WTC11 (cell line): Measurements from ENCODE around the gene CNTN5. TPM values are rescaled to one million over a fixed set of nuclear protein-coding genes. Genes with fewer than 3 reads are reported as not detected.

Experiments used
- ATAC-seq: fragments of 200-7000 bp; cut with Tn5 transposase; 2 replicates; pipeline ENCODE4 v1.10.0; 2021; ENCODE audit warnings: mild to moderate bottlenecking, moderate library complexity
- CTCF ChIA-PET: fragments of 300-600 bp; sonication (Branson Sonifier 250); formaldehyde crosslinking; loops from one replicate; lab custom pipeline; 2021; ENCODE audit warnings: antibody characterized with exemption; lab: Charles Lee
- POLR2A ChIA-PET: fragments of 350-600 bp; sonication (Branson Sonifier 250); formaldehyde crosslinking; loops from one replicate; lab custom pipeline; 2021; ENCODE audit warnings: antibody characterized with exemption; lab: Charles Lee
- DNase-seq: peaks from one replicate; pipeline ENCODE4 v3.0.0; 2021; ENCODE audit warnings: low spot score
- H3K27ac Mint-ChIP-seq: 2 replicates; pipeline ENCODE4 v1.8.0; 2021; ENCODE audit warnings: mixed read lengths
- H3K27me3 Mint-ChIP-seq: 2 replicates; pipeline ENCODE4 v1.8.0; 2021; ENCODE audit warnings: low read depth, mild to moderate bottlenecking, moderate library complexity, mixed read lengths
- H3K36me3 Mint-ChIP-seq: 2 replicates; pipeline ENCODE4 v1.8.0; 2021; ENCODE audit warnings: mixed read lengths
- H3K4me1 Mint-ChIP-seq: 2 replicates; pipeline ENCODE4 v1.8.0; 2022; ENCODE audit warnings: mixed read lengths
- H3K4me3 Mint-ChIP-seq: 2 replicates; pipeline ENCODE4 v1.8.0; 2021; ENCODE audit warnings: mild to moderate bottlenecking, moderate library complexity, mixed read lengths
- H3K9me3 Mint-ChIP-seq: 2 replicates; pipeline ENCODE4 v1.8.0; 2021; ENCODE audit warnings: mixed read lengths
- CTCF ChIP-seq: fragments of 200-600 bp; IDR thresholded peaks from 2 replicates; pipeline ENCODE4 v1.8.0; 2022; ENCODE audit warnings: antibody characterized with exemption
- ESRRA ChIP-seq: sonication (generic); formaldehyde crosslinking; IDR thresholded peaks from 2 replicates; pipeline ENCODE4 v1.8.1; 2022; ENCODE audit warnings: mild to moderate bottlenecking, missing genetic modification reagents, borderline replicate concordance
- FOXJ3 ChIP-seq: sonication (generic); formaldehyde crosslinking; IDR thresholded peaks from 2 replicates; pipeline ENCODE4 v1.9.0; 2021; ENCODE audit warnings: missing genetic modification reagents, mild to moderate bottlenecking, borderline replicate concordance
- GABPB1 ChIP-seq: sonication (generic); formaldehyde crosslinking; IDR thresholded peaks from 2 replicates; pipeline ENCODE4 v1.8.1; 2023; ENCODE audit warnings: mild to moderate bottlenecking, missing genetic modification reagents
- GRHL2 ChIP-seq: fragments of 250-450 bp; sonication (Bioruptor Pico); IDR thresholded peaks from 2 replicates; pipeline ENCODE4 v1.8.0; 2022; ENCODE audit warnings: mild to moderate bottlenecking, moderate library complexity; ENCODE audit not compliant: insufficient replicate concordance, severe bottlenecking
- GTF2I ChIP-seq: fragments of 250-450 bp; sonication (Bioruptor Pico); conservative IDR thresholded peaks from 2 replicates; pipeline ENCODE4 v1.4.0; 2021; ENCODE audit warnings: mild to moderate bottlenecking
- IRF2 ChIP-seq: sonication (generic); formaldehyde crosslinking; IDR thresholded peaks from 2 replicates; pipeline ENCODE4 v1.8.0; 2022; ENCODE audit warnings: low read depth, missing genetic modification reagents, borderline replicate concordance
- JAZF1 ChIP-seq: fragments of 250-450 bp; sonication (Bioruptor Pico); IDR thresholded peaks from 2 replicates; pipeline ENCODE4 v1.9.0; 2021; ENCODE audit warnings: moderate library complexity, mild to moderate bottlenecking, inconsistent platforms
- NR2C2 ChIP-seq: sonication (generic); formaldehyde crosslinking; IDR thresholded peaks from 2 replicates; pipeline ENCODE4 v1.8.0; 2022; ENCODE audit warnings: mild to moderate bottlenecking, missing genetic modification reagents
- SOX15 ChIP-seq: fragments of 250-450 bp; sonication (Bioruptor Pico); IDR thresholded peaks from 2 replicates; pipeline ENCODE4 v1.9.0; 2021; ENCODE audit warnings: mild to moderate bottlenecking
- TEAD1 ChIP-seq: sonication (generic); formaldehyde crosslinking; IDR thresholded peaks from 2 replicates; pipeline ENCODE4 v1.8.0; 2022; ENCODE audit warnings: mild to moderate bottlenecking, missing genetic modification reagents
- USF2 ChIP-seq: sonication (generic); formaldehyde crosslinking; IDR thresholded peaks from 2 replicates; pipeline ENCODE4 v1.8.1; 2023; ENCODE audit warnings: mild to moderate bottlenecking, missing genetic modification reagents, moderate library complexity
- ZBTB21 ChIP-seq: sonication (generic); formaldehyde crosslinking; IDR thresholded peaks from 2 replicates; pipeline ENCODE4 v1.8.1; 2023; ENCODE audit warnings: mild to moderate bottlenecking, missing genetic modification reagents, borderline replicate concordance
- ZBTB43 ChIP-seq: sonication (generic); formaldehyde crosslinking; IDR thresholded peaks from 2 replicates; pipeline ENCODE4 v1.8.1; 2023; ENCODE audit warnings: mild to moderate bottlenecking, missing genetic modification reagents
- ZNF281 ChIP-seq: sonication (generic); formaldehyde crosslinking; IDR thresholded peaks from 2 replicates; pipeline ENCODE4 v1.8.0; 2023; ENCODE audit warnings: mild to moderate bottlenecking, missing genetic modification reagents
- ZNF317 ChIP-seq: sonication (generic); formaldehyde crosslinking; IDR thresholded peaks from 2 replicates; pipeline ENCODE4 v1.8.1; 2023; ENCODE audit warnings: low read depth, mild to moderate bottlenecking, moderate library complexity, missing genetic modification reagents, borderline replicate concordance
- total RNA-seq: library from RNA; stranded (reverse); gene quantifications from 3 replicates; pipeline ENCODE4 v1.2.3, GENCODE V29; 2021
- TF ChIP-seq, protein P1 (sequence below): sonication (generic); formaldehyde crosslinking; IDR thresholded peaks from 2 replicates; pipeline ENCODE4 v1.8.0; 2023; ENCODE audit warnings: missing genetic modification reagents, mild to moderate bottlenecking, borderline replicate concordance
- TF ChIP-seq, protein P2 (sequence below): sonication (generic); formaldehyde crosslinking; IDR thresholded peaks from 2 replicates; pipeline ENCODE4 v1.8.0; 2023; ENCODE audit warnings: missing genetic modification reagents
- TF ChIP-seq, protein P3 (sequence below): sonication (generic); formaldehyde crosslinking; IDR thresholded peaks from 2 replicates; pipeline ENCODE4 v1.8.1; 2022; ENCODE audit warnings: low read depth, mild to moderate bottlenecking, moderate library complexity, missing genetic modification reagents, borderline replicate concordance
- TF ChIP-seq, protein P4 (sequence below): sonication (generic); formaldehyde crosslinking; conservative IDR thresholded peaks from 2 replicates; pipeline ENCODE4 v1.8.1; 2023; ENCODE audit warnings: mild to moderate bottlenecking, low read depth, missing genetic modification reagents, moderate library complexity

Gene CNTN5
- total RNA-seq, 1 experiment from 2014 or later: 0.07 TPM

DNA sequence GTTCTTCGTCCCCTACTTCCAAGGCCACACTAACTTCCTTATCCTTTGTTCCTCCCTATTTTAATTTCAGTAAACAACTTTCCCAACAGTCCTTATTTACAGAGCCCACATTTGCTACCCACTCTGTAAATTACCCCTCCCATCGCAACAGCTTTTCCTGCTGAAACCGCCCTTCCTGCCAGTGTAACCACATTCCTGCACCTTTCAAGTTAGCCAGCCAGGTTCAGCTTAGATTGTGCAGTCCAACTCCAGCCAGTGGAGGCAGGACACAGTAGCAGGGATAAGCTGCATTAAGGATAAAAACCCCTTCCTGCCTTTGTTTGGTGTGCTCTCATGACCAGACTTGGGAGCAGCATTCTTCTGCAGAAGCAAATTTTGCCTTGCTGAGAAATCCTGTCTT lies 898.0 kb downstream of the CNTN5 start:
- POLR2A ChIA-PET: no interaction called here
- Mint-ChIP-seq H3K4me3 (no peak overlapping the region), H3K27ac (no peak overlapping the region), H3K9me3 (peaks cover 38% of the 10 kb centered on the region), H3K4me1 (no peaks in the 10 kb centered on the region), H3K27me3 (peaks cover 6% of the 10 kb centered on the region), H3K36me3 (peaks cover 18% of the 10 kb centered on the region)
- ATAC-seq (peak; percentile 30; the same call in 1 of the 2 replicates), DNase-seq (no peak)
- TF ChIP-seq JAZF1 (CRISPR knock-in tag) (no peak), ZNF317 (CRISPR knock-in tag) (no peak), USF2 (CRISPR knock-in tag) (no peak), FOXJ3 (CRISPR knock-in tag) (no peak), ZNF281 (no peak), CTCF (no peak), ZBTB43 (no peak), TEAD1 (CRISPR knock-in tag) (no peak), GABPB1 (CRISPR knock-in tag) (no peak), IRF2 (CRISPR knock-in tag) (no peak)
- TF ChIP-seq, protein P1, sequence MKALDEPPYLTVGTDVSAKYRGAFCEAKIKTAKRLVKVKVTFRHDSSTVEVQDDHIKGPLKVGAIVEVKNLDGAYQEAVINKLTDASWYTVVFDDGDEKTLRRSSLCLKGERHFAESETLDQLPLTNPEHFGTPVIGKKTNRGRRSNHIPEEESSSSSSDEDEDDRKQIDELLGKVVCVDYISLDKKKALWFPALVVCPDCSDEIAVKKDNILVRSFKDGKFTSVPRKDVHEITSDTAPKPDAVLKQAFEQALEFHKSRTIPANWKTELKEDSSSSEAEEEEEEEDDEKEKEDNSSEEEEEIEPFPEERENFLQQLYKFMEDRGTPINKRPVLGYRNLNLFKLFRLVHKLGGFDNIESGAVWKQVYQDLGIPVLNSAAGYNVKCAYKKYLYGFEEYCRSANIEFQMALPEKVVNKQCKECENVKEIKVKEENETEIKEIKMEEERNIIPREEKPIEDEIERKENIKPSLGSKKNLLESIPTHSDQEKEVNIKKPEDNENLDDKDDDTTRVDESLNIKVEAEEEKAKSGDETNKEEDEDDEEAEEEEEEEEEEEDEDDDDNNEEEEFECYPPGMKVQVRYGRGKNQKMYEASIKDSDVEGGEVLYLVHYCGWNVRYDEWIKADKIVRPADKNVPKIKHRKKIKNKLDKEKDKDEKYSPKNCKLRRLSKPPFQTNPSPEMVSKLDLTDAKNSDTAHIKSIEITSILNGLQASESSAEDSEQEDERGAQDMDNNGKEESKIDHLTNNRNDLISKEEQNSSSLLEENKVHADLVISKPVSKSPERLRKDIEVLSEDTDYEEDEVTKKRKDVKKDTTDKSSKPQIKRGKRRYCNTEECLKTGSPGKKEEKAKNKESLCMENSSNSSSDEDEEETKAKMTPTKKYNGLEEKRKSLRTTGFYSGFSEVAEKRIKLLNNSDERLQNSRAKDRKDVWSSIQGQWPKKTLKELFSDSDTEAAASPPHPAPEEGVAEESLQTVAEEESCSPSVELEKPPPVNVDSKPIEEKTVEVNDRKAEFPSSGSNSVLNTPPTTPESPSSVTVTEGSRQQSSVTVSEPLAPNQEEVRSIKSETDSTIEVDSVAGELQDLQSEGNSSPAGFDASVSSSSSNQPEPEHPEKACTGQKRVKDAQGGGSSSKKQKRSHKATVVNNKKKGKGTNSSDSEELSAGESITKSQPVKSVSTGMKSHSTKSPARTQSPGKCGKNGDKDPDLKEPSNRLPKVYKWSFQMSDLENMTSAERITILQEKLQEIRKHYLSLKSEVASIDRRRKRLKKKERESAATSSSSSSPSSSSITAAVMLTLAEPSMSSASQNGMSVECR: no peak
- TF ChIP-seq, protein P2, sequence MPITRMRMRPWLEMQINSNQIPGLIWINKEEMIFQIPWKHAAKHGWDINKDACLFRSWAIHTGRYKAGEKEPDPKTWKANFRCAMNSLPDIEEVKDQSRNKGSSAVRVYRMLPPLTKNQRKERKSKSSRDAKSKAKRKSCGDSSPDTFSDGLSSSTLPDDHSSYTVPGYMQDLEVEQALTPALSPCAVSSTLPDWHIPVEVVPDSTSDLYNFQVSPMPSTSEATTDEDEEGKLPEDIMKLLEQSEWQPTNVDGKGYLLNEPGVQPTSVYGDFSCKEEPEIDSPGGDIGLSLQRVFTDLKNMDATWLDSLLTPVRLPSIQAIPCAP (CRISPR knock-in tag): no peak
- CTCF ChIA-PET: no interaction called here

- Mint-ChIP-seq H3K4me3 (no peak overlapping the region), H3K9me3 (peaks cover 38% of the 10 kb centered on the region), H3K4me1 (peaks cover 7% of the 10 kb centered on the region), H3K36me3 (peaks cover 18% of the 10 kb centered on the region), H3K27ac (no peak overlapping the region), H3K27me3 (peaks cover 27% of the 10 kb centered on the region)
- ATAC-seq: no peak
- POLR2A ChIA-PET: no interaction called here
- no peak for DNase-seq
- CTCF ChIA-PET: no interaction called here
- TF ChIP-seq GRHL2 (CRISPR knock-in tag): no peak
- no peak for TF ChIP-seq SOX15 (CRISPR knock-in tag)
- no peak for TF ChIP-seq ZBTB21 (CRISPR knock-in tag)
- no peak for TF ChIP-seq GTF2I (CRISPR knock-in tag)
- no peak for TF ChIP-seq NR2C2 (CRISPR knock-in tag)
- TF ChIP-seq, protein P3, sequence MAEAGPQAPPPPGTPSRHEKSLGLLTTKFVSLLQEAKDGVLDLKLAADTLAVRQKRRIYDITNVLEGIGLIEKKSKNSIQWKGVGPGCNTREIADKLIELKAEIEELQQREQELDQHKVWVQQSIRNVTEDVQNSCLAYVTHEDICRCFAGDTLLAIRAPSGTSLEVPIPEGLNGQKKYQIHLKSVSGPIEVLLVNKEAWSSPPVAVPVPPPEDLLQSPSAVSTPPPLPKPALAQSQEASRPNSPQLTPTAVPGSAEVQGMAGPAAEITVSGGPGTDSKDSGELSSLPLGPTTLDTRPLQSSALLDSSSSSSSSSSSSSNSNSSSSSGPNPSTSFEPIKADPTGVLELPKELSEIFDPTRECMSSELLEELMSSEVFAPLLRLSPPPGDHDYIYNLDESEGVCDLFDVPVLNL (CRISPR knock-in tag): no peak
- TF ChIP-seq, protein P4, sequence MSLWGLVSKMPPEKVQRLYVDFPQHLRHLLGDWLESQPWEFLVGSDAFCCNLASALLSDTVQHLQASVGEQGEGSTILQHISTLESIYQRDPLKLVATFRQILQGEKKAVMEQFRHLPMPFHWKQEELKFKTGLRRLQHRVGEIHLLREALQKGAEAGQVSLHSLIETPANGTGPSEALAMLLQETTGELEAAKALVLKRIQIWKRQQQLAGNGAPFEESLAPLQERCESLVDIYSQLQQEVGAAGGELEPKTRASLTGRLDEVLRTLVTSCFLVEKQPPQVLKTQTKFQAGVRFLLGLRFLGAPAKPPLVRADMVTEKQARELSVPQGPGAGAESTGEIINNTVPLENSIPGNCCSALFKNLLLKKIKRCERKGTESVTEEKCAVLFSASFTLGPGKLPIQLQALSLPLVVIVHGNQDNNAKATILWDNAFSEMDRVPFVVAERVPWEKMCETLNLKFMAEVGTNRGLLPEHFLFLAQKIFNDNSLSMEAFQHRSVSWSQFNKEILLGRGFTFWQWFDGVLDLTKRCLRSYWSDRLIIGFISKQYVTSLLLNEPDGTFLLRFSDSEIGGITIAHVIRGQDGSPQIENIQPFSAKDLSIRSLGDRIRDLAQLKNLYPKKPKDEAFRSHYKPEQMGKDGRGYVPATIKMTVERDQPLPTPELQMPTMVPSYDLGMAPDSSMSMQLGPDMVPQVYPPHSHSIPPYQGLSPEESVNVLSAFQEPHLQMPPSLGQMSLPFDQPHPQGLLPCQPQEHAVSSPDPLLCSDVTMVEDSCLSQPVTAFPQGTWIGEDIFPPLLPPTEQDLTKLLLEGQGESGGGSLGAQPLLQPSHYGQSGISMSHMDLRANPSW (CRISPR knock-in tag): no peak
- TF ChIP-seq TEAD1 (CRISPR knock-in tag): no peak
- no peak for TF ChIP-seq ESRRA (CRISPR knock-in tag)
Observed at GRCh38 chr11:99920956-99921355, 900.2 kb downstream of the CNTN5 start.
